WTC11 (cell line): Measurements from ENCODE around the gene EIF6. TPM values are rescaled to one million over a fixed set of nuclear protein-coding genes. Genes with fewer than 3 reads are reported as not detected.
A peak's percentile ranks its signal among the peaks of the same experiment; 100 is the strongest.

Experiments
- ATAC-seq: fragments of 200-7000 bp; cut with Tn5 transposase; 2 replicates; pipeline ENCODE4 v1.10.0; 2021; ENCODE audit warnings: mild to moderate bottlenecking, moderate library complexity
- CTCF ChIA-PET: fragments of 300-600 bp; sonication (Branson Sonifier 250); formaldehyde crosslinking; loops from one replicate; lab custom pipeline; 2021; ENCODE audit warnings: antibody characterized with exemption; lab: Charles Lee
- POLR2A ChIA-PET: fragments of 350-600 bp; sonication (Branson Sonifier 250); formaldehyde crosslinking; loops from one replicate; lab custom pipeline; 2021; ENCODE audit warnings: antibody characterized with exemption; lab: Charles Lee
- DNase-seq: peaks from one replicate; pipeline ENCODE4 v3.0.0; 2021; ENCODE audit warnings: low spot score
- H3K27ac Mint-ChIP-seq: 2 replicates; pipeline ENCODE4 v1.8.0; 2021; ENCODE audit warnings: mixed read lengths
- H3K27me3 Mint-ChIP-seq: 2 replicates; pipeline ENCODE4 v1.8.0; 2021; ENCODE audit warnings: low read depth, mild to moderate bottlenecking, moderate library complexity, mixed read lengths
- H3K36me3 Mint-ChIP-seq: 2 replicates; pipeline ENCODE4 v1.8.0; 2021; ENCODE audit warnings: mixed read lengths
- H3K4me1 Mint-ChIP-seq: 2 replicates; pipeline ENCODE4 v1.8.0; 2022; ENCODE audit warnings: mixed read lengths
- H3K4me3 Mint-ChIP-seq: 2 replicates; pipeline ENCODE4 v1.8.0; 2021; ENCODE audit warnings: mild to moderate bottlenecking, moderate library complexity, mixed read lengths
- H3K9me3 Mint-ChIP-seq: 2 replicates; pipeline ENCODE4 v1.8.0; 2021; ENCODE audit warnings: mixed read lengths
- ATF6 ChIP-seq: sonication (generic); formaldehyde crosslinking; IDR thresholded peaks from 2 replicates; pipeline ENCODE4 v1.8.1; 2023; ENCODE audit warnings: mild to moderate bottlenecking, missing genetic modification reagents
- CTCF ChIP-seq: fragments of 200-600 bp; IDR thresholded peaks from 2 replicates; pipeline ENCODE4 v1.8.0; 2022; ENCODE audit warnings: antibody characterized with exemption
- ETV6 ChIP-seq: sonication (generic); formaldehyde crosslinking; IDR thresholded peaks from 2 replicates; pipeline ENCODE4 v1.8.1; 2022; ENCODE audit warnings: mild to moderate bottlenecking, missing genetic modification reagents
- FOXJ3 ChIP-seq: sonication (generic); formaldehyde crosslinking; IDR thresholded peaks from 2 replicates; pipeline ENCODE4 v1.9.0; 2021; ENCODE audit warnings: missing genetic modification reagents, mild to moderate bottlenecking, borderline replicate concordance
- FOXK1 ChIP-seq: sonication (generic); formaldehyde crosslinking; IDR thresholded peaks from 2 replicates; pipeline ENCODE4 v1.8.0; 2022; ENCODE audit warnings: mild to moderate bottlenecking, moderate library complexity, missing genetic modification reagents
- JUN ChIP-seq: sonication (generic); formaldehyde crosslinking; IDR thresholded peaks from 2 replicates; pipeline ENCODE4 v1.8.0; 2023; ENCODE audit warnings: mild to moderate bottlenecking, missing genetic modification reagents
- MAX ChIP-seq: sonication (generic); formaldehyde crosslinking; IDR thresholded peaks from 2 replicates; pipeline ENCODE4 v1.8.0; 2022; ENCODE audit warnings: mild to moderate bottlenecking, missing genetic modification reagents
- PRRX2 ChIP-seq: fragments of 250-450 bp; sonication (Bioruptor Pico); IDR thresholded peaks from 2 replicates; pipeline ENCODE4 v1.8.0; 2021; ENCODE audit warnings: mild to moderate bottlenecking
- SP1 ChIP-seq: sonication (generic); formaldehyde crosslinking; conservative IDR thresholded peaks from 2 replicates; pipeline ENCODE4 v1.8.1; 2022; ENCODE audit warnings: missing genetic modification reagents
- ZNF138 ChIP-seq: sonication (generic); formaldehyde crosslinking; conservative IDR thresholded peaks from 2 replicates; pipeline ENCODE4 v1.8.1; 2022; ENCODE audit warnings: mild to moderate bottlenecking, moderate library complexity, missing genetic modification reagents
- ZNF317 ChIP-seq: sonication (generic); formaldehyde crosslinking; IDR thresholded peaks from 2 replicates; pipeline ENCODE4 v1.8.1; 2023; ENCODE audit warnings: low read depth, mild to moderate bottlenecking, moderate library complexity, missing genetic modification reagents, borderline replicate concordance
- ZNF532 ChIP-seq: fragments of 250-450 bp; sonication (Bioruptor Pico); IDR thresholded peaks from 2 replicates; pipeline ENCODE4 v1.9.0; 2021; ENCODE audit warnings: mild to moderate bottlenecking, borderline replicate concordance
- total RNA-seq: library from RNA; stranded (reverse); gene quantifications from 3 replicates; pipeline ENCODE4 v1.2.3, GENCODE V29; 2021

Gene EIF6
- total RNA-seq, 1 experiment from 2014 or later: 157 TPM

- TF ChIP-seq ATF6 (CRISPR knock-in tag) (no peak), FOXJ3 (no peak), JUN (CRISPR knock-in tag) (no peak)
These were observed 14.3 kb downstream of the EIF6 start (continued) for GRCh38 chr20:35270021-35270902.

- ATAC-seq (peak; percentile 84), DNase-seq (peak; percentile 91)
- H3K4me3 Mint-ChIP-seq: no peak overlapping the region
- H3K36me3 Mint-ChIP-seq: no peaks in the 10 kb centered on the region
- no peaks in the 10 kb centered on the region for H3K27me3 Mint-ChIP-seq
- peaks cover 37% of the 10 kb centered on the region for H3K4me1 Mint-ChIP-seq
- ChIA-PET POLR2A (interaction anchor here (0.9 to 1.0 kb wide), 2 partner anchors 60 to 177 kb away, joined by 3 read pairs; partner anchors contain the start of gene TRPC4AP), CTCF (interaction anchor here (0.6 to 6.9 kb wide), 13 partner anchors 9 to 395 kb away, joined by 3 to 73 read pairs (median 4); partner anchors contain the start of genes ACSS2, EDEM2, MMP24 and MMP24OS)
- H3K9me3 Mint-ChIP-seq: no peaks in the 10 kb centered on the region
- TF ChIP-seq CTCF (peak; percentile 78), ZNF317 (CRISPR knock-in tag) (peak; percentile 62), ZNF532 (CRISPR knock-in tag) (no peak), MAX (CRISPR knock-in tag) (peak; percentile 43; the same call in 1 of the 2 replicates)
- H3K27ac Mint-ChIP-seq: peak overlapping the region; percentile 86
These were observed 15.4 kb downstream of the EIF6 start for GRCh38 chr20:35269055-35269781.

- Mint-ChIP-seq H3K4me3 (no peak overlapping the region), H3K9me3 (no peaks in the 10 kb centered on the region), H3K27me3 (no peaks in the 10 kb centered on the region)
- TF ChIP-seq ETV6 (CRISPR knock-in tag) (no peak), ZNF138 (CRISPR knock-in tag) (no peak), FOXK1 (no peak), PRRX2 (CRISPR knock-in tag) (no peak), ZNF317 (CRISPR knock-in tag) (no peak), SP1 (no peak)
- TF ChIP-seq, all 79 proteins: peak for 0
- Mint-ChIP-seq H3K27ac (peak overlapping the region; percentile 92), H3K4me1 (peaks cover 45% of the 10 kb centered on the region), H3K36me3 (no peaks in the 10 kb centered on the region)
- CTCF ChIA-PET: interaction anchor here (1.0 to 6.9 kb wide), 3 partner anchors 40 to 171 kb away, joined by 3 to 73 read pairs (median 45); partner anchors contain the start of gene EDEM2
- ATAC-seq: no peak
- DNase-seq: no peak
- POLR2A ChIA-PET: interaction anchor here (0.6 kb wide), 1 partner anchor 211 kb away, joined by 5 read pairs; no protein-coding TSS in a partner anchor
These were observed 17.5 kb downstream of the EIF6 start for GRCh38 chr20:35267092-35267491.
